Measurements from ENCODE around the gene COL27A1.

- TF ChIP-seq CTCF (IDR thresholded peaks at IDR 0.05) (no peak), EZH2 (IDR thresholded peaks at IDR 0.05; ENCODE audit: borderline replicate concordance, insufficient read depth, low read depth, low read length, poor library complexity, severe bottlenecking) (no peak)
Measured at GRCh38 chr9:114112325-114112724, 43.0 kb upstream of the COL27A1 start.
